Activated T-helper 9 cell treated with anti-CD3 and anti-CD28 coated beads, Interleukin-2, amount 50 U/mL, for 16 hours (primary cell): ENCODE data around the gene ZNF518A.
"Not testable (repeated sequence)": the region's sequence is repeated elsewhere in the genome, so short reads cannot be mapped to it uniquely, and the experiment has no call there.

Experiments
- DNase-seq: peaks from one replicate; pipeline ENCODE4 v3.0.0-alpha.2; 2020; ENCODE audit warnings: low read depth

Gene ZNF518A

GRCh38 chr10:96137567-96137966 is 7.5 kb downstream of the ZNF518A start:
- no peak for DNase-seq

- no peak for DNase-seq
Observed at GRCh38 chr10:96138102-96138501, 8.0 kb downstream of the ZNF518A start.

GRCh38 chr10:96152437-96152836 is 22.3 kb downstream of the ZNF518A start:
- no peak for DNase-seq

GRCh38 chr10:96153070-96153469 is 23.0 kb downstream of the ZNF518A start:
- no peak for DNase-seq

- no peak for DNase-seq
Observed at GRCh38 chr10:96165726-96166125, 35.6 kb downstream of the ZNF518A start.

GRCh38 chr10:96168546-96168945 is 38.4 kb downstream of the ZNF518A start:
- DNase-seq, result no peak

- DNase-seq, result no peak
Observed at GRCh38 chr10:96170230-96170629, 40.1 kb downstream of the ZNF518A start.

GRCh38 chr10:96172666-96173065 is 42.6 kb downstream of the ZNF518A start:
- no peak for DNase-seq

- no peak for DNase-seq
Observed at GRCh38 chr10:96176985-96177384, 46.9 kb downstream of the ZNF518A start.

- no peak for DNase-seq
Observed at GRCh38 chr10:96188421-96188820, 58.3 kb downstream of the ZNF518A start.

- no peak for DNase-seq
Observed at GRCh38 chr10:96188916-96189315, 58.8 kb downstream of the ZNF518A start.

- not testable (repeated sequence) for DNase-seq
Observed at GRCh38 chr10:96189505-96189904, 59.4 kb downstream of the ZNF518A start.

- no peak for DNase-seq
Observed at GRCh38 chr10:96201525-96201924, 71.4 kb downstream of the ZNF518A start.

- no peak for DNase-seq
Observed at GRCh38 chr10:96205580-96205979, 75.5 kb downstream of the ZNF518A start.

GRCh38 chr10:96208271-96208670 is 78.2 kb downstream of the ZNF518A start:
- DNase-seq, result no peak

GRCh38 chr10:96208946-96209345 is 78.8 kb downstream of the ZNF518A start:
- DNase-seq, result no peak

GRCh38 chr10:96211764-96212163 is 81.7 kb downstream of the ZNF518A start:
- no peak for DNase-seq

- DNase-seq, result no peak
Observed at GRCh38 chr10:96212911-96213310, 82.8 kb downstream of the ZNF518A start.
